ENCODE data around the gene KCND2.

The KCND2 gene

DNA sequence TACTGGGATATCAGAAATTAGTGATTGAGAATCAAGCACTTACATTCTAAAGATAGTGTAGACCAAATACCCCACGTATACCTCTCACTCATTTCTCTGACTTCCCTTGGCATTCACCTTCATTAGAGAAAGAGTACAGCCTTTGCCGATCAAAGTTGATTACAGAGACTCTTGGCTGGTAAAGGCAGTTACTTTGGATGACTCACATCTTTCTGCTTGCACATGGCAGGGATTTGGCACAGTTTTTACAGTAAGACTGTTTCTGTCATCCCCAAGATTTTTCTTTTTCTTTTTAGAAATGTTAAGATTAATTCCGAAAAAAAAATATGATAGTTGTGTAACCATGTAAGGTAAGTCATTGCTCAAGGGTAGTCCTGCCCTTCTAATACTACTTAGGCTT is 442.0 kb downstream of the KCND2 start:
- no peak for DNase-seq

- no peak for DNase-seq
Measured at GRCh38 chr7:120716307-120716706, 443.3 kb downstream of the KCND2 start.

GRCh38 chr7:120717166-120717565 is 444.2 kb downstream of the KCND2 start:
- DNase-seq = no peak

GRCh38 chr7:120718361-120718760 is 445.4 kb downstream of the KCND2 start:
- no peak for DNase-seq

- no peak for DNase-seq
Measured at GRCh38 chr7:120720317-120720716, 447.3 kb downstream of the KCND2 start.

DNA sequence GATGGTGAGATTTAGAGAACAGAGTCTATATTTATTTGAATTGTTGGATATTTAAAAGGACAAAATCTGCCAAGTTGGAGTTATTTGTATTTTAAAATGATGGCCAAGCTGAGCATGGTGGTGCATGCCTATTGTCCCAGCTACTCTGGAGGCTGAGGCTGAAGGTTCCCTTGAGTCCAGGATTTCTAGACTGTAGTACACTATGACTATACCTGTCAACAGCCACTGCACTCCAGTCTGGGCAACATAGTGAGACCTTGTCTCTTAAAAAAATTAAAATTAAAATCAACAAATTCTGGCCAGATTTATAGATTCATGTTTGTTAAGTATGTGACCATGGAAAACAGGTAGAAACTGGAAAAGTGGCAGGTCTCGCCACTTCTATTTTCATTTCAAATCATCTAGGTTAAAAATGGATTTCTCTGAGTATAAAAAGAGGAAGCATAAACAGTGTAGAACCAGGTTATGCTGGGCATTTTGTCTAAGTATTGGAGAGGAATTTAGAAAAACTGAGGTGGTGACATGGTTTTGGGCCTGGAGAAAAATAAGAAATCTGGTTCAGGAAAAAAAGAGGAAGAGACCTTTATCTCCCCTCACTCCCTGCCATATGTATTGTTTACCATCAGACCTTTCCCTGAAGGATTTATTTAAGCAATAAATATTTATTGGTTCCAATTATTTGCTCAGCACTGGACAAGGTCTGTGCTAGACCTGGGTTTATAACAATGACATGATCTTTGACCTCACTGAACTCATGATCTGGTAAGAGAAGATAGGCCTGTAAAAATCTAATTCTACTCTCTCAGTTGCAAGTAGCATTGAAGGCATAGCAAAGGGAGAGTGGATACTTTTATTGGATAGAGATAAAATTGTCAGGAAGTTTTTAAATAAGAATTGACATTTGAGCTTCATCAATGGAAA is 450.8 kb downstream of the KCND2 start:
- no peak for DNase-seq

GRCh38 chr7:120724448-120724847 is 451.5 kb downstream of the KCND2 start:
- DNase-seq = no peak

- no peak for DNase-seq
Measured at GRCh38 chr7:120724955-120725354, 452.0 kb downstream of the KCND2 start.

GRCh38 chr7:120725376-120726039 is 452.5 kb downstream of the KCND2 start:
- DNase-seq = peak; percentile 17

- no peak for DNase-seq
Measured at GRCh38 chr7:120729245-120729644, 456.3 kb downstream of the KCND2 start.

DNA sequence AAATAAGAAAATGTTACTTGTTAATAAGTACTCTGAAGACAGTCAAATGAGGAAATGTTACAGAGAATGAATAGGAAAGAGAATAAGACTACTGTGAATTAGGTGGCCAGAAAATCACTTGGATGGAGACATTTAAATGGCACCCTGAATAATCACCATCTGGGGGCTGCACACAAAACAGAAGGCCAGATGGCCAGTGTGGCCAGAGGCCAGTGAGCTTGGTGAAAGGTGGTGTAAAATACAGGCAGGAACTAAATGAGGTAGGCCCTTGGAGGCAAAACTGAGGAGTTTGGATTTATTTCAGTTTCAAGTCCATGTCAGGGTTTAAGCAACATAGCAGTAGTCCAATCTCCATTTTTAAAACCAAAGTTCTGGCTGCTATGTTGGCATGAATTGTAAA is 458.3 kb downstream of the KCND2 start:
- DNase-seq = no peak

GRCh38 chr7:120732256-120732655 is 459.3 kb downstream of the KCND2 start:
- DNase-seq = no peak

GRCh38 chr7:120733143-120733542 is 460.2 kb downstream of the KCND2 start:
- DNase-seq = no peak

DNA sequence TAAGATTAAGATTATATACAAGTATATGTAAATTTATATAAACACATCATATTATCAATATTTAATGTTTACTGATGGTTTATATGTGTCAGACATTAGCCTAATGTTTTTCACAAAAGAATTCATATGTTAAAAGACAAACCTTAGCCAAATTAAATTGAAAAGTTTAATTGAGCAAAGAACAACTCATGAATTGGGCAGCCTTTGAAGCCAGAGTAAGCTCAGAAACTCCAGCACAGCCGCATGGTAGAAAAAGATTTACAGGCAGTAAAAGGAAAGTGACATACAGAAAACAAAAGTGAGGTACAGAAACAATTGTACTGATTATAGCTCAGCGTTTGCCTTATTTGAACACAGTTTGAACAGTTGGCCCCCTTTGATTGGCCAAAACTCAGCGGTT is 460.9 kb downstream of the KCND2 start:
- no peak for DNase-seq

GRCh38 chr7:120735791-120736190 is 462.8 kb downstream of the KCND2 start:
- DNase-seq = no peak

- DNase-seq = no peak
Measured at GRCh38 chr7:120738816-120739215, 465.8 kb downstream of the KCND2 start.

GRCh38 chr7:120740348-120740747 is 467.4 kb downstream of the KCND2 start:
- DNase-seq = peak; percentile 33

DNA sequence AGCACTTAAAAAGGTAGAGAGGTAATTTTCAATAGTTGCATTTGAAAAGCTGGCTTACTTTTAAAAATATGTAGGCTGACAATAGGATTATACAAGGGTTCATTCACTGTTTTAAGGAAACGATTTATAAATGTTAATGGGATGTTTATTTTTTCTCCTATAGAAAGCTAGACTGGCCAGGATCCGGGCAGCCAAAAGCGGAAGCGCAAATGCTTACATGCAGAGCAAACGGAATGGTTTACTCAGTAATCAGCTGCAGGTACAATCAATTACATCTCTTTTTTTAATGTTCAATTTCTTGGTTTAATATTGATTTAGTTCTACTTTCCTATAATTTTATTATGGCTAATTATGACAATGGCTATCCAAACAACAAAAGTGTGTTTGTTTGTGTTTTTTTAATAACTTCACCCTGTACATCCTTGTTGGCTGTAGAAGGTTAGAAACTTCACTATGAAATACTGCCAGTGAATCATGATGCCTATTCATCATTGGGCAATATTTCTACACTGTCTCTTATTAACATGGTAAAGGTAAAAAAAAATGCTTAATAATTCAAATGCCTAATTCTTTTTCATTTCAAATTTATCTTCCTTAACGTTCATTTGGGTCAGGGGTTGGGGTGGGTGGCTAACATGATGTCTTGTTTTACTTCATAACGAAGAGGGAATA is 468.5 kb downstream of the KCND2 start:
- peak; percentile 65 for DNase-seq

DNA sequence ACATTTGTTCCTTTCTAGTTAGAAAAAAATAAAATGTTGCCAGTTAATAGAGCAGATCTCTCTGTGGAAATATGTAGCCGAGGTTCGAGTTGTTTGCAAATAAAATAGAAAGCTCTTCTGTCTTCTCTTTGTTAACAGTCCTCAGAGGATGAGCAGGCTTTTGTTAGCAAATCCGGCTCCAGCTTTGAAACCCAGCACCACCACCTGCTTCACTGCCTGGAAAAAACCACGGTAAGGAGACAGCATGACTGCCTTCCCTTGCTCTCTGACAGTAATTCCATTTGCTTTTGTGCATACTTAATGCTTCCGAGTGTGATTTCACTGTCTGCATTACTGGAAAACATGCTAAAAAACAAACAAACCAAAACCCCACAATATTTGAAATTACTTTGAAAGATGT is 469.4 kb downstream of the KCND2 start:
- peak; percentile 79 for DNase-seq

- DNase-seq = peak; percentile 29
Measured at GRCh38 chr7:120743128-120743527, 470.2 kb downstream of the KCND2 start.

- DNase-seq = no peak
Measured at GRCh38 chr7:120760050-120760449, 487.1 kb downstream of the KCND2 start.

DNA sequence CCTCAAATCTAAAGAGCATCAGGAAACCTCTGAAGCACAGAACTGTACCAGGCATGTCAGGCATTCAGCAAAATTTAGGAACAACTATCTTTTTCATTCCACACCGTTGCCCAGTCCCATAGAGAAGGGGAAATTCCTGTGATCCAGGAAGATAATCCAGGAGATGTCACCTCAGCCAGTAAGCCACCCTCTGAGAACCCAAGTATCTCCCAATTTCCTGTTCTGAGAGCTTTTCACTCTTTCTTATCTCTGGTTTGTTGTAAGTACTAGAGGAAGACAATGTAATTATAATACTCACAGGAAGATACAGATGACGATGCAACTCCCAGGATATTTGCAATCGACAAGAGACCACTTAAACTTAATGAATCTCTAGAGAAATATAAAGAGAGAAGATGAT is 487.9 kb downstream of the KCND2 start:
- no peak for DNase-seq

DNA sequence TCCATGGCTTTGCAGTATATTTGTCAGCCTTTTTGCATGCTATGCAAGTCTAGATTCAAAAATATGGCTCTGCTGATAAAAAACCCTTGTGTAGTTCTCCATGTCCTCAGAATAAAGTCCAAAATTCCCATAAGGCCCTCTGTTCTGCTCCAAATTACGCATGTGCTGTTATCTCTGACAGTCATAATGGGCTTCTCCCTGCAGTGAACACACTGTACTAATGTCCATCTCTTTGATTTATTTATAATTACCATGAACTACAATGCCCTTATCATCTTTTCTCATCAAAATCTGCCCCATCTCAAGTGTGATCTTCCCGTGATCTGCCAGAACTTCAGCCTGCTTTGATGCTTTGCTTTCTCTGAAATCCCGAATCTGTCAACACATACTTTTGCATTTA is 497.2 kb downstream of the KCND2 start:
- no peak for DNase-seq

DNA sequence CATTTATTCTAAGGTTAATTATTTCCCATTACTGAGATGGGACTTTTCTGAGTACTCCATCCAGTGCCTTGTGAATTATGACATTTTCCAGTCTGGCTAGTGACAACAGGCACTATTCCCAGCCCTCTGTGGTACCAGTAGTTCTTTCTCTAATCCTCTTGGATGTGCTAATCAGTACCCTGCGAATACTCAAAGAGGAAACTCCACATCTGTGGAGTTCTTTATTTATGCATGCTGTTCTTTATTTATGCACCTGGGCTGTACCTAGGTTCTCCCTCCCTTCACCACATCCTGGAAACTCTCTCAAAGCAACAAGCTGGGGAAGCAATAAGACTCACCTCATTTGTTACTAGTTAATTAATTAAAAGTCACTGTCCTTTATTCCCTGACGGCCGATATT is 501.5 kb downstream of the KCND2 start:
- DNase-seq = peak; percentile 23
